GM21786 (cell line): ENCODE measurements around the gene CIART.
A peak's percentile ranks its signal among the peaks of the same experiment; 100 is the strongest.

Source experiments
- ATAC-seq: cut with Tn5 transposase; IDR thresholded peaks from one replicate; pipeline ENCODE4 v1.9.1; 2021; ENCODE audit not compliant: unreplicated experiment

CIART gene

GRCh38 chr1:150259758-150260669 lies 22.3 kb upstream of the CIART start:
- ATAC-seq: no peak

GRCh38 chr1:150261367-150261766 lies 21.0 kb upstream of the CIART start:
- no peak for ATAC-seq

- no peak for ATAC-seq
Measured at GRCh38 chr1:150262388-150263320, 19.7 kb upstream of the CIART start.

- ATAC-seq: no peak
Measured at GRCh38 chr1:150263549-150263948, 18.8 kb upstream of the CIART start.

- no peak for ATAC-seq
Measured at GRCh38 chr1:150267896-150268295, 14.5 kb upstream of the CIART start.

- ATAC-seq: no peak
Measured at GRCh38 chr1:150268340-150268704, 14.0 kb upstream of the CIART start.

- ATAC-seq: peak; percentile 92
Measured at GRCh38 chr1:150268705-150269403, 13.5 kb upstream of the CIART start, which contains the start of gene APH1A. Gene APH1A (minus strand): TSS chr1:150269016. CDS start chr1:150268810, 206 bp downstream.

- ATAC-seq: no peak
Measured at GRCh38 chr1:150269451-150269850, 12.9 kb upstream of the CIART start.

GRCh38 chr1:150271291-150271959 lies 10.9 kb upstream of the CIART start:
- no peak for ATAC-seq

GRCh38 chr1:150273311-150273710 lies 9.0 kb upstream of the CIART start:
- no peak for ATAC-seq

- ATAC-seq: no peak
Measured at GRCh38 chr1:150280138-150280707, 2.1 kb upstream of the CIART start.

- no peak for ATAC-seq
Measured at GRCh38 chr1:150281221-150281757, 1.1 kb upstream of the CIART start.

GRCh38 chr1:150282558-150282958 lies 204 bp downstream of the CIART start:
- ATAC-seq: no peak

GRCh38 chr1:150283260-150283659 lies 906 bp downstream of the CIART start:
- no peak for ATAC-seq

- ATAC-seq: no peak
Measured at GRCh38 chr1:150288382-150288781, 6.0 kb downstream of the CIART start.

GRCh38 chr1:150288822-150289221 lies 6.5 kb downstream of the CIART start:
- ATAC-seq: no peak

GRCh38 chr1:150293433-150294253 lies 11.3 kb downstream of the CIART start, which contains the start of gene MRPS21:
Gene MRPS21 (plus strand): TSS chr1:150293861. CDS start chr1:150294367, 506 bp downstream.
- ATAC-seq: peak; percentile 97

- no peak for ATAC-seq
Measured at GRCh38 chr1:150295476-150295875, 13.1 kb downstream of the CIART start.

GRCh38 chr1:150299716-150300115 lies 17.4 kb downstream of the CIART start:
- no peak for ATAC-seq
